Anterior cingulate cortex (tissue), 58 donors: Measurements from ENCODE around the gene MARK4.
"Not testable (repeated sequence)": the region's sequence is repeated elsewhere in the genome, so short reads cannot be mapped to it uniquely, and the experiment has no call there.

Experiments used
- DNase-seq, 58 donors: peaks; one replicate each; lab custom pipeline; 2025; lab: John Stamatoyannopoulos, UW

Gene MARK4

GRCh38 chr19:45250832-45251451 lies at the start of gene MARK4:
TSS of gene MARK4 (plus strand) at chr19:45251271. CDS start at chr19:45251589, 318 bp downstream.
- DNase-seq, result peak in 45 of 58 donors; percentile 9 to 58 (median 35)

DNA sequence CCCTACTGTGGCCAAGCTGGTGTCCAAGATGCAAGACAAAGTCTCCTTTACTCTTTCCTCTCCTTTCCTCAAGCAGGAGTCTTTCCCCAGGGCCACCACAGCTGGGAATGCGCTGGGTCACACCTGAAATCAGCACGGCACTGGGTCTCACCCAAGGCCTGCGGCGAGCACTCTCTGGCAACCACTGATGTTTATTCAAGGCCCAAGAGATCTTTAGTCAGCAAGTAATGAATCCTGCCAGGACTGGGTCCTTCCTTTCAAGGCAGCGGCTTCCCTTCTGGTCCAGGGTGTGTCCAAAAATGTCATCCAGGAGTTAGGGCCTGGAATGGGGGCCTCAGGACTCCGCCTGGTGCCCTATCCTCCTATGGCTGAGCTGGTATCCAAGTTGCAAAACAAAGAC lies 48.4 kb upstream of the MARK4 start:
- DNase-seq, result no peak

DNA sequence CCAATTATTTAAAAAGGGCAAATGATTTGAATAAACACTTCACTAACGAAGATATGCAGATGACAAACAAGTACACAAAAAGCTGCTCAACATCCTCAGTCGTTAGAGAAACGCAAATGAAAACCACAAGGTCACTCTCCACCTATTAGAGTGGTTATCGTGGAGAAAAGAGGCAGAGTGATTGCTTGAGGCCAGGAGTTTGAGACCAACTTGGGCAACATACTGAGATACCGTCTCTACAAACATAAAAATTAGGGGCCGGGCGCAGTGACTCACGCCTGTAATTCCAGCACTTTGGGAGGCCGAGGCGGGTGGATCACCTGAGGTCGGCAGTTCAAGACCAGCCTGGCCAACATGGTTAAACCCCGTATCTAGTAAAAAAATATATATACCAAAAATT lies 45.3 kb upstream of the MARK4 start:
- no peak for DNase-seq

GRCh38 chr19:45206328-45206727 lies 44.7 kb upstream of the MARK4 start:
- DNase-seq, result no peak

GRCh38 chr19:45211751-45212381 lies 39.2 kb upstream of the MARK4 start:
- DNase-seq, result no peak

DNA sequence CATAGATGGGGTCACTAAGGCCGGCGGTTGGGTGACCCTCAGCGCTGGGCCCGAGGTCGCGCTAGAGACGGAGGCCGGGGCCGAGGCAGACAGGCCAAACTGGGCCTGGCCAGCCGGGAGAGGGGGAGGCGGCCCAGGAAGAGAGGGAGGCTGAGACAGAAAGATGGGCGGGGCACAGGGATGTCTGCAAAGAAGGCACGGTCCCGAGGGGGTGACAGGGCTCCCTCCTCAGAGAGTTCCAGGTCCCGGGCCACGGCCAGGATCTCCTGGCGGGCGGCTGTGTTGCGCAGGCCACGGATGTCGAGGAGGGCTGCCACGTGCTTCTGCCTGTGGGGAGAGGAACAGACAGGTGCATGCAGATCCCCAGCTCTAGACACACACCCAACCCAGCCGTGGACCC lies 38.0 kb upstream of the MARK4 start:
- no peak for DNase-seq

DNA sequence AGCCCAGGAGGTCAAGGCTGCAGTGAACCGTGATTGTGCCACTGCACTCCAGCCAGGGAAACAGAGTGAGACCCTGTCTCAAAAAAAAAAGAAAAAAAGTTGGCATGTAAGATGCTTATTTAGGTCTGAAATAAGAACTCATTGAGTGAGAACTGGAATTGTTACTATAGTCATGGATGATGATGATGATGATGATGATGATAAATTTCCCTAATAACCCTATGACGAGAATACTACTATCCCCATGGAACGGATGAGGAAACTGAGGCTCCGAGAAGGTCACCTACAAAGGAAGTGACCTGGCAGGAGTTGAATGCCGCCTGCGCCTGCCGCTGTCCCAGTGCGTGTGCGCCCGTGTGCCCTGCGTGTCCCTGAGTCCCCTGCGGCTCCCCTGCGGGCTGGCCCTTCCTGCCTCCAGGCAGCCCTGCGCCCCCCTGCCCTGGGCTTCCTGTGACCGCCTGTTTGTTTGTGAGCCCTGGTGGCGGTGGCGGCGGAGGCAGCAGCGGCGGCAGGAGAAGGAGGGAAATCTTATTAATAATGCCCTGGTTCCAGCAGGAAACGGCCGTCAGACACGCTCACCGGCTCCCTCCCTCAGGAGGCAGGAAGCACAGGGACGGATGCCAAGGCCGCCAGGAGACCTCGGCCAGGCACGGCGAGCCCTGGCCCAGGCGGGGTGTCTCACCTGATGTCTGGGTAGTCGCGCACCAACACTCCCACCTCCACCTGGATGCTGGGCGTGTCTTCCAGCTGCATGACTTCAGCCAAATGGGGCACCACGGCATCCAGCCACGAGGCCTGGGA lies 35.5 kb upstream of the MARK4 start:
- no peak for DNase-seq

DNA sequence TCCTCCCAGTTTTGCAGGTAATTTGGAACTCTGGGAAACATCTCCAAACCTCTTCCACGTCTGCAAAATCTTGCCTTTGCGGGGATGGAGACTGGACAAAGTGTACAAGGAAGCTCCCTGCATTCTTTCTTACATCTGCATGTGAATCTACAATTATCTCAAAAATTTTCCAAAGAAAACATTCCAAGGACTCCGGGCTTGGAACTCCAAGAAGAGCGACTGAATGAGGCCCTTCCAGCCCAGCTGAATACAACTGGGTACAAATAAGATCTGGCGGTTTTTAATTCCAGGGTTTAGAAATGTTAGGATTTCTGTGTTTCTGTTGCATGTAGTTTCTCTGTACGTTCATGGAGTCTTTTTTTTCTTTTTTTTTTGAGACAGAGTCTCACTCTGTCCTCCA lies 34.4 kb upstream of the MARK4 start:
- no peak for DNase-seq

GRCh38 chr19:45217193-45217956 lies 33.7 kb upstream of the MARK4 start:
- no peak for DNase-seq

GRCh38 chr19:45217957-45218334 lies 33.1 kb upstream of the MARK4 start:
- DNase-seq, result no peak

- no peak for DNase-seq
These were observed 32.6 kb upstream of the MARK4 start for GRCh38 chr19:45218426-45218825.

DNA sequence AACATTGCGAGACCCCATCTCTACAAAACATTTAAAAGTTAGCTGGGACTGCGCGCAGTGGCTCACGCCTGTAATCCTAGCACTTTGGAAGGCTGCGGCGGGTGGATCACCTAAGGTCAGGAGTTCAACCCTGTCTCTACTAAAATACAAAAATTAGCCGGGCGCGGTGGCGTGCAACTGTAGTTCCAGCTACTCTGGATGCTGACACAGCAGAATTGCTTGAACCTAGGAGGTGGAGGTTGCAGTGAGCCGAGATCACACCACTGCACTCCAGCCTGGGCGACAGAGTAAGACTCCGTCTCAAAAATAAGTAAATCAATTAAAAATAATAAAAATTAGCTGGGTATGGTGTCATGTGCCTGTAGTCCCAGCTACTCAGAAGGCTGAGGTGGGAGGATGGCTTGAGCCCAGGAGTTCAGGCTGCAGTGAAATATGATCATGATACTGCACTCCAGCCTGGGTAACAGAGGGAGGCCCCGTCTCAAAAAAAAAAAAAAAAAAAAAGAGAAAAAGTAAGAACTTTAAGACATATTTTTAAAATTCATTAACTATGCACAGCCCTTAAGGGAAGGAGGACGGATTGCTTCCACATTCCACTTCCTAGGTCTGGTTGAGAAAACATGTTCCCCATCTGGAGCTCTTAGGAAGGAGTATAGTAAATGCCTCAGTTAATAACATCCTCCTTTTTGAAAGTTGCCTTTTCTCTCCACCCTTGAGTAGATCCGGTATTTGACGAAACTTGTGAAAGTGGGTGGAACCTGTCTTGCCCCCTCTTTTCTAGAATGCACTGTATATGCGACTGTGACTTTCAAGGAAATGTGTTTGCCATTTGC lies 31.9 kb upstream of the MARK4 start:
- no peak for DNase-seq

- no peak for DNase-seq
These were observed 28.3 kb upstream of the MARK4 start for GRCh38 chr19:45222724-45223123.

DNA sequence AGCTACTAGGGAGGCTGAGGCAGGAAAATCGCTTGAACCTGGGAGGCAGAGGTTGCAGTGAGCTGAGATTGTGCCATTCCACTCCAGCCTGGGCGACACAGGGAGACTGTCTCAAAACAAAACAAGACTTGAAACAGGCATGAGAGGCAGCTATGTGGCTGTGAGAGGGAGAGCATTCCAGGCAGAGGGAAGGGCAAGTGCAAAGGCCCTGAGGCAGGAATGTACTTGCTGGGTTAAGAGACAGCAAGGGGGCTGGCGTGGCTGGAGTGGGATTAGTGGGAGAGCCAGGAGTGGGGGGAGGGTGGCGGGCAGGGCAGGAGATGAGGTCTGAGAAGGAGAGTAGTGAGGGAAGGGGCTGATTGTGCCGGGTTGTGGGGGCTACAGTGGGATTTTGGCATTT lies 27.2 kb upstream of the MARK4 start:
- DNase-seq, result no peak

GRCh38 chr19:45224645-45225044 lies 26.4 kb upstream of the MARK4 start:
- DNase-seq, result no peak

GRCh38 chr19:45229056-45229455 lies 22.0 kb upstream of the MARK4 start:
- DNase-seq, result not testable (repeated sequence)

DNA sequence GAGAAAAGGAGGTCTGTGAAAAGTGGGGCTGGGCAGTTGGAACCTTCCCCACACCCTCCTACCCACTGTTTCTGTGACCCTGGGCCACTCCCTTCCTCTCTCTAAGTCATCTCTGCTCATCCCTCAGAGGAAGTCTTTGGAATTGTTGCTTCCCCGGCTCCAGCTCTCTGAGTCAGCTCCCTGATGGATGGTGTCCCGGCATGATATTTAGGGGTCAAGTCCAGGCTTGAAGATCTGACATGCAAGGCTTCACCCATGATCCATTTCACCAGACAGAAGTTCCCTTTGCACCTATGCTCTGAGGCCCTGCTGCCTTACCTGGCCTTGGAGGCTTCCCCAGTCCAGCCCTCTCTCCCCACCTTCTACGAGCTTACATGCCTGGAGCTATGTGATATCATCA lies 19.2 kb upstream of the MARK4 start:
- DNase-seq, result no peak

DNA sequence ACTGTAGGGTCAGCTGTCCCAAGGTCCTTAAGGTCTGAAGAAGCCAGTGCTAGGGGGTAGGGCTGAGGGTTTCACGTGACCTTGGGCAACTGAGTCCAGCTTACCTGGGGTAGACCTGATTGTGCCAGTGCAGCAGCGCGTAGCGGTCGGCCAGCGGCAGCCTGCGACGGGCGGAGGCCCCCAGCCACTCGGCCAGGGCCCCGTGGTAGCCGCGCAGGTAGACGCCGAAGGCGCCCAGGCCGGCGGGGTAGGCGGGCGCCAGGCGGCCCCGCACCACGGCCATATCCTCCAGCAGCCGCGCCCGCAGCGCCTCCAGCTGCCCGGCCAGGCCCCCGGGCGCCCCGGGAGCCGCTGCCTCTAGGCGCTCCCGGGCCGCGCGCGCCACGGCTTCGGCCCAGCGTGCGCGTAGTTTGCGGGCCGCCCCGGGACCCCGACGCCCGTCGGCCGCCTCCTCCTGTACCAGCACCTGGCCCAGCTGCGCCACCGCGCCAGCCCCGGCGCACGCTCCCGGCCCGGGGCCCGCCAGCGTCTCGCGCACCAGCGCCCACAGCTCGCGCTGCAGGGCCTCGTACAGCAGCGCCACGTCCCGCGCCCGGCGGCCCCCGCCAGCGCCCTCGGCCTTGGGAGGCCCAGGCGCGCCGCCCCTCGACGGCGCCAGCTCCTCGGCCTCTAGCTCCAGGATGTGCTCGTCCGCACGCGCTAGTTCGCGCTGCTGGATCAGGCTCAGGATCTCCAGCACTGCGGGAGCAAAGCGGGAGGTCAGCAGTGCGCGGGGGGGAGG lies 16.8 kb upstream of the MARK4 start:
- DNase-seq, result no peak

- no peak for DNase-seq
These were observed 15.6 kb upstream of the MARK4 start for GRCh38 chr19:45235485-45235884.
